Subcutaneous abdominal adipose tissue (tissue), 5 donors: Measurements from ENCODE around the gene MAP2K5.

ENCODE experiments used
- H3K27ac ChIP-seq: one replicate; pipeline ENCODE4 v1.7.0; 2013; ENCODE audit warnings: low read depth, mild to moderate bottlenecking, inconsistent platforms, low read length, moderate library complexity
- H3K27me3 ChIP-seq, 5 donors: one replicate each; pipeline ENCODE4 v1.7.0; 2013; ENCODE audit warnings: low read length in 5 of 5, inconsistent platforms in 1 of 5; ENCODE audit not compliant: control insufficient read depth in 5 of 5, insufficient read depth in 4 of 5
- H3K36me3 ChIP-seq, 5 donors: one replicate each; pipeline ENCODE4 v1.7.0; 2013; ENCODE audit warnings: low read length in 5 of 5; ENCODE audit not compliant: control insufficient read depth in 5 of 5, insufficient read depth in 5 of 5
- H3K4me1 ChIP-seq, 5 donors: one replicate each; pipeline ENCODE4 v1.7.0; 2013; ENCODE audit warnings: low read length in 5 of 5, mild to moderate bottlenecking in 3 of 5, moderate library complexity in 1 of 5; ENCODE audit not compliant: control insufficient read depth in 5 of 5, insufficient read depth in 5 of 5
- H3K4me3 ChIP-seq, 5 donors: one replicate each; pipeline ENCODE4 v1.7.0; 2013; ENCODE audit warnings: low read length in 5 of 5, low read depth in 1 of 5
- H3K9ac ChIP-seq, 5 donors: one replicate each; pipeline ENCODE4 v1.7.0; 2013; ENCODE audit warnings: low read length in 5 of 5, mild to moderate bottlenecking in 4 of 5, moderate library complexity in 3 of 5
- H3K9me3 ChIP-seq, 5 donors: one replicate each; pipeline ENCODE4 v1.7.0; 2013; ENCODE audit warnings: low read length in 5 of 5; ENCODE audit not compliant: control insufficient read depth in 5 of 5
- donor health status: healthy.
- donor health status: healthy.
- donor health status: healthy.
- donor health status: healthy.
- donor health status: healthy.

The MAP2K5 gene

DNA sequence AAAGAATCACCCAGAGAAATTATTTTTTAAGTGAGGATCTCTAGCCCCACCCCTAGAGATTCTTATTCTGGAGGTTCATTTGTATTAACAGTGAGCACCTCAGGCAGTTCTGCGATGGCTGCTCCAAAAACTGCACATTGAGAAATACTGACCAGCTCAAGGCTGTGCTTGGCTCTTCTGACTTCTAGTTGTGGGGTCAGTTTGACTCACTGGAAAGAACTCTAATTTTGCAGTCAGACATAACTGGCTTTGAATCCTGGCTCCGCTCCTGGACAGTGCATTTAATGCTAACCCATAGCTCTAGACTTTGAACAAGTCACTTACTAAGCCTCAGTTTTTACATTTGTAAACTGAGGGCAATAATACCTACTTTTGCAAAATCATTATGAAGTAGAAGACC is 159.2 kb downstream of the MAP2K5 start:
- H3K4me1 ChIP-seq: peaks cover 0 to 9% (median 0%) of the 10 kb centered on the region in 5 donors
- no peak overlapping the region for H3K9ac ChIP-seq
- H3K4me3 ChIP-seq: no peak overlapping the region
- H3K36me3 ChIP-seq: peaks cover 2 to 23% (median 16%) of the 10 kb centered on the region in 5 donors
- no peak overlapping the region for H3K27ac ChIP-seq
- H3K27me3 ChIP-seq: no peaks in the 10 kb centered on the region
- peaks cover 0 to 3% (median 0%) of the 10 kb centered on the region in 5 donors for H3K9me3 ChIP-seq

GRCh38 chr15:67707520-67708283 is 165.2 kb downstream of the MAP2K5 start:
- H3K4me1 ChIP-seq: no peaks in the 10 kb centered on the region
- H3K27me3 ChIP-seq: no peaks in the 10 kb centered on the region
- H3K36me3 ChIP-seq: peaks cover 10 to 26% (median 13%) of the 10 kb centered on the region in 5 donors
- H3K4me3 ChIP-seq: no peak overlapping the region
- no peaks in the 10 kb centered on the region for H3K9me3 ChIP-seq
- no peak overlapping the region for H3K27ac ChIP-seq
- H3K9ac ChIP-seq: no peak overlapping the region

DNA sequence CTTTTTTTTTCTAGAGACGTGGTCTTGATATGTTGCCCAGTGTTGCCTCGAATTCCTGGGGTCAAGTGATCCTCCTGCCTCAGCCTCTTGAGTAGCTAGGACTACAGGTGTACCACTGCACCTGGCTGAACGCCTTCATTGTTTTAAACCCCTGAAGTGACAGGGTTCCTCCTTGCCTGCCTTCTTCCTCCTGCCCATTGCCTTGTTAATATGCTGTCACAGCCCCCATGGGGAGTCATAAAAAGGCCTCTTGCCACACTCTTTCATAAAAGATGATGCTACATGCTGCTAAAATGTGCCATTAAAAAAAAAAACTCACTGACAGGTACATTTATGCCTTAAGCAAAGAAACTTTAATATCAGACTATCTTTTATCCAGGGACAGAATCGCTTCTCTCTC is 166.0 kb downstream of the MAP2K5 start:
- H3K4me3 ChIP-seq: no peak overlapping the region
- no peak overlapping the region for H3K9ac ChIP-seq
- H3K9me3 ChIP-seq: no peaks in the 10 kb centered on the region
- H3K27me3 ChIP-seq: no peaks in the 10 kb centered on the region
- no peak overlapping the region for H3K27ac ChIP-seq
- no peaks in the 10 kb centered on the region for H3K4me1 ChIP-seq
- H3K36me3 ChIP-seq: peaks cover 6 to 20% (median 13%) of the 10 kb centered on the region in 5 donors

DNA sequence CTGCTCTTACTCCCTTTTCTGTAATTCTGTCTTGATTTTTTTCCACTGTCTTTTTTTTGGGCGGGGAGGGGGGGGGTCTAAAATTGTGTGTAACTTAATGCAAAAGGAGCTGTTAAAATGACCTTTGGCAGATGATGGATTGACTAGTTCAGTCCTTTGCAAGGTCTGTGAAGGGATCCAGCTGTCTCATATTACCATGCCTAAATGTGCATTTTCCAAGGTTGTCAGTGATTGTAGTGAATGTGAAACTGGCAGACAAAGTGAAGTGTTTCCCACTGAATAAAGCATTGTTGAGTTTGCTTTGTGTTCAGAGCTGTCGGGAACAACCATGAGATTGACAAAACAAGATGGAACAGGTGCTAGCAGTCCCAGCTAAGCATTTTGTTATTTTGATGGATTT is 172.7 kb downstream of the MAP2K5 start:
- no peaks in the 10 kb centered on the region for H3K4me1 ChIP-seq
- H3K27ac ChIP-seq: no peak overlapping the region
- peaks cover under 1 to 6% (median 4%) of the 10 kb centered on the region in 5 donors for H3K36me3 ChIP-seq
- H3K9ac ChIP-seq: no peak overlapping the region
- H3K4me3 ChIP-seq: no peak overlapping the region
- H3K9me3 ChIP-seq: no peaks in the 10 kb centered on the region
- no peaks in the 10 kb centered on the region for H3K27me3 ChIP-seq

- no peaks in the 10 kb centered on the region for H3K9me3 ChIP-seq
- no peak overlapping the region for H3K27ac ChIP-seq
- no peaks in the 10 kb centered on the region for H3K27me3 ChIP-seq
- H3K4me3 ChIP-seq: no peak overlapping the region
- H3K4me1 ChIP-seq: no peaks in the 10 kb centered on the region
- no peak overlapping the region for H3K9ac ChIP-seq
- peaks cover 0 to 3% (median under 1%) of the 10 kb centered on the region in 5 donors for H3K36me3 ChIP-seq
Measured at GRCh38 chr15:67716171-67716570, 173.7 kb downstream of the MAP2K5 start.

- Histone ChIP-seq H3K4me3 (no peak overlapping the region), H3K9ac (no peak overlapping the region), H3K4me1 (no peaks in the 10 kb centered on the region), H3K27me3 (no peaks in the 10 kb centered on the region), H3K36me3 (peaks cover 0 to 3% (median 0%) of the 10 kb centered on the region in 5 donors), H3K9me3 (no peaks in the 10 kb centered on the region), H3K27ac (no peak overlapping the region)
Measured at GRCh38 chr15:67717776-67718175, 175.3 kb downstream of the MAP2K5 start.

DNA sequence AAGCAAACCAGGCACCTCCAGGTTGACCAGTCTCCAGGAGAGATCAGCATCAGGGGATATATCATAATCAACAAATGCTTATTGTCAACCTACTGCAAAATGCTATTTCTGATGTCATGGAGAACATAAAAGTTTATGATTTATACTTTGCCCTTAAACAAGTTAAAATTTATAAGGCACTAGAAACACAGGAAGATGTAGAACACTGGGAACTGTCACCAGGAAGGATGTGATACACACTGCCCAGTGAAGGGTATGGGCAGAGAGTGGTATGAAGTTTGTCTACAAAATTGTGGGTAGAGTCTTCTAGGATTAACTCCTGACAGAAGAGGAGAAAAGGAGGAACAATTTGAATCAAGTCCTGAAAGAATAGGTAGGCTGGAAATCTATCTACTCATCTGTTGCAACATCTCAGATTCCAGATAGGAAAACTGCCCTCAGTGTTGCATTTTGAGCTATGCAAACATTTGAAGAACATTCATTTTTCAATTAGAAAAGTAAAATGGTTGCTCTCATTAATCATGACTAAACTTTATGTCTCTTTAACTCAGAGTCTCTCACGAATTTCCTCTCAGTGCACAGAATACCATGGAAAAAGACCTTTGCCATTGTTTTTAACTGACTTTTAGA is 176.9 kb downstream of the MAP2K5 start:
- H3K4me1 ChIP-seq: peaks cover 0 to 1% (median 0%) of the 10 kb centered on the region in 5 donors
- H3K9me3 ChIP-seq: no peaks in the 10 kb centered on the region
- H3K4me3 ChIP-seq: no peak overlapping the region
- no peaks in the 10 kb centered on the region for H3K27me3 ChIP-seq
- no peak overlapping the region for H3K9ac ChIP-seq
- no peak overlapping the region for H3K27ac ChIP-seq
- H3K36me3 ChIP-seq: peaks cover 0 to 3% (median 0%) of the 10 kb centered on the region in 5 donors

DNA sequence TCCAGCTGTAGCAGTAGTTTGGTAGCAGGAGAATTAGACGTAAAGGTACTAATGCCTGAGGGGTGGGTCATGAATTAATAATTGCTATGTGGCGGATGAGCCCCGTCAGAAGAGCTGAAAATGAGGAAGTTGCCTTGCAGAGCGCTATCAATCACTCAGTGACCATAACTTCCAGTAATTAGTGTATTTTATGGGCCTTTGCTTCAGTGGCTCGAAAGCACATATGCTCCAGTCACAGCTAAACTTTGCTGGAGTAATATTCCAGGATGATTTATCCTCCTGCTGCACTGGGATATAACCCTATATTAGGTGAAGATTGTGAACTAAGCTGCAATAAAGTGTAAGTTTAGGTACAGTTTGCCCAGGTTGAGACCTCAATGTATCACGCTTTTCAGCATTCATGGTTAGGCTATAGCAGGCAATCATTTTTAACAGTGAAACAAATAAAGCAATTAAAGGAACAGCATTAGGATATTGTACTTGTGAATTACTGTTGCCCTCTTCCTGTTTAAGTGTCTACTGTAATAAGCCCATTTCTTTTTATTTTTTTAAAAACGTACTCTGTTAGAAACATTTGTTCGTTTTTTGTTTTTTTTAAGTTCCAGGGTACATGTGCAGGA is 178.2 kb downstream of the MAP2K5 start:
- H3K9me3 ChIP-seq: no peaks in the 10 kb centered on the region
- H3K36me3 ChIP-seq: no peaks in the 10 kb centered on the region
- no peak overlapping the region for H3K4me3 ChIP-seq
- H3K27ac ChIP-seq: no peak overlapping the region
- H3K9ac ChIP-seq: no peak overlapping the region
- peaks cover 0 to 6% (median 0%) of the 10 kb centered on the region in 5 donors for H3K4me1 ChIP-seq
- no peaks in the 10 kb centered on the region for H3K27me3 ChIP-seq

DNA sequence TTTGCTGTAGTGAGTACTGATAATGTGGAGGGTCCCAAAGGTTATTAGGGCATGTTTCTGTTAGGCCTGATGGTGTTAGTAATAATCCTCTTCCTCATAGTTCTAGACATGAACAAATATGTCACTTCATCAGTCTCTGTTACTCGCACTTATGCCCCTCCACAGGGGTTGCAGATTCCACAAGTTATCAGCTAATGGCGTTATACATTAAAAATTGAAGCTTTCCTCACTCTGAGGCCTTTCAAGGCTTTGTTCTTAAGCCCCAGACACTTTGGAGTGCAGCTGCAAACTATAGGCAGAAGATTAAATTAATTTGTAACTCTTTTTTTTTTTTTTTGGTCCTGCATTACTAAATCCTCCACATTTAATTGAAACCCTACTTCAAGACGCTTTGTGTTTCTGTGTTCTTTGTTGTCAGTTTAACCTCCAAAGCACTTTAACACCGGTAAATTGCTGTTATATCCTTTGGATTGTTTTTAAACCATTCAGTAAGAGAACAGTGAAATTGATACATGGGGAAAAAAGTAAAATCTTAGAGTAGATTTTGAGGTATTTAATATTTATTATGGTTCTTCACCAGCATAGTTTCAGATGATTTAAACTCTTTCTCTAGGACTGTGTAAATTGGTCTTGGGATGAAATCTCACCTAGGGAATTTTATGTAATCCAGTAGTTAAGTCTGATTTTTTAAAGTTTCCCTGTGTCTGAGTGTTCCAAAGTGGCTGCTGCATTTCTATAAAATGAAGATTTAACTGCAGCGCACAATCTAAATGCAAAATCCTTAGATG is 179.7 kb downstream of the MAP2K5 start:
- Histone ChIP-seq H3K4me1 (peaks cover 0 to 6% (median 0%) of the 10 kb centered on the region in 5 donors), H3K36me3 (peaks cover 0 to 2% (median 0%) of the 10 kb centered on the region in 5 donors), H3K9me3 (no peaks in the 10 kb centered on the region), H3K9ac (no peak overlapping the region), H3K27ac (no peak overlapping the region), H3K27me3 (no peaks in the 10 kb centered on the region), H3K4me3 (no peak overlapping the region)
